ENCODE results near the gene VTI1A.
"Not testable (repeated sequence)": the region's sequence is repeated elsewhere in the genome, so short reads cannot be mapped to it uniquely, and the experiment has no call there.

VTI1A gene

GRCh38 chr10:112716076-112716475 is 269.1 kb downstream of the VTI1A start:
- no peak for DNase-seq (ENCODE audit: low read depth in 4 of 4, low spot score in 1 of 4)

GRCh38 chr10:112716924-112717413 is 270.0 kb downstream of the VTI1A start:
- no peak for DNase-seq (ENCODE audit: low read depth in 4 of 4, low spot score in 1 of 4)

GRCh38 chr10:112720178-112720577 is 273.2 kb downstream of the VTI1A start:
- DNase-seq (ENCODE audit: low read depth in 4 of 4, low spot score in 1 of 4), result no peak

- DNase-seq (ENCODE audit: low read depth in 4 of 4, low spot score in 1 of 4), result no peak
Observed at GRCh38 chr10:112721080-112721698, 274.2 kb downstream of the VTI1A start.

- DNase-seq (ENCODE audit: low read depth in 4 of 4, low spot score in 1 of 4), result no peak
Observed at GRCh38 chr10:112722758-112723157, 275.7 kb downstream of the VTI1A start.

GRCh38 chr10:112723876-112724275 is 276.9 kb downstream of the VTI1A start:
- no peak for DNase-seq (ENCODE audit: low read depth in 4 of 4, low spot score in 1 of 4)

- DNase-seq (ENCODE audit: low read depth in 4 of 4, low spot score in 1 of 4), result no peak
Observed at GRCh38 chr10:112724404-112724991, 277.5 kb downstream of the VTI1A start.

- no peak for DNase-seq (ENCODE audit: low read depth in 4 of 4, low spot score in 1 of 4)
Observed at GRCh38 chr10:112728118-112728883, 281.3 kb downstream of the VTI1A start.

GRCh38 chr10:112728997-112729396 is 282.0 kb downstream of the VTI1A start:
- DNase-seq (ENCODE audit: low read depth in 4 of 4, low spot score in 1 of 4), result no peak

GRCh38 chr10:112731450-112731849 is 284.4 kb downstream of the VTI1A start:
- not testable (repeated sequence) for DNase-seq (ENCODE audit: low read depth in 4 of 4, low spot score in 1 of 4)

GRCh38 chr10:112732277-112732921 is 285.4 kb downstream of the VTI1A start:
- no peak for DNase-seq (ENCODE audit: low read depth in 4 of 4, low spot score in 1 of 4)

GRCh38 chr10:112735041-112735695 is 288.2 kb downstream of the VTI1A start:
- DNase-seq (ENCODE audit: low read depth in 4 of 4, low spot score in 1 of 4), result no peak

GRCh38 chr10:112738606-112739591 is 291.9 kb downstream of the VTI1A start:
- DNase-seq (ENCODE audit: low read depth in 4 of 4, low spot score in 1 of 4), result no peak

GRCh38 chr10:112739592-112740353 is 292.8 kb downstream of the VTI1A start:
- no peak for DNase-seq (ENCODE audit: low read depth in 4 of 4, low spot score in 1 of 4)

- DNase-seq (ENCODE audit: low read depth in 4 of 4, low spot score in 1 of 4), result no peak
Observed at GRCh38 chr10:112741830-112742402, 294.9 kb downstream of the VTI1A start.

GRCh38 chr10:112744181-112745096 is 297.4 kb downstream of the VTI1A start:
- no peak for DNase-seq (ENCODE audit: low read depth in 4 of 4, low spot score in 1 of 4)

- DNase-seq (ENCODE audit: low read depth in 4 of 4, low spot score in 1 of 4), result no peak
Observed at GRCh38 chr10:112746329-112746728, 299.3 kb downstream of the VTI1A start.
